Measurements from ENCODE around the gene GLT1D1.

DNA sequence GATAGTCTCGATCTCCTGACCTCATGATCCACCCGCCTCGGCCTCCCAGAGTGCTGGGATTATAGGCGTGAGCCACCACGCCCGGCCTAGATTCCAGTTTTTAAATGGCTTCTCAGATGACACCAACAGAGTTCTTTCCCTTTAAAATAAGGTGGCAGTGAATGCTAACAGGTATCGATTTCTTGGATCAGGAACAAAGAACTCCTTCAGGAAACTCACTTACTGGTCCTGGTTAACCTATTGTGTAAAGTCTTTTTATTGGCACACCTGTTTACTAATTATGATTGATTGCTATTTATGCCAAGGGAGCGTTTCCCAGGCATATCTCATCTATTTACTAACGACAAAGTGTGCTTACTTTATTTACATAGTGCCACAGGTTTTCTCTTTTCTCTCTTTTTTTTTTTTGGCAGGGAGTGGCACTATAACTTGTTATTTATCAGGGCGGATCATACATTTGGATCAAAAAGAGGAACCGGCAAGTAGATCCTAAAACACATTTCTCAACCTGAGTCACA is 89.7 kb downstream of the GLT1D1 start:
- TF ChIP-seq, protein P1, sequence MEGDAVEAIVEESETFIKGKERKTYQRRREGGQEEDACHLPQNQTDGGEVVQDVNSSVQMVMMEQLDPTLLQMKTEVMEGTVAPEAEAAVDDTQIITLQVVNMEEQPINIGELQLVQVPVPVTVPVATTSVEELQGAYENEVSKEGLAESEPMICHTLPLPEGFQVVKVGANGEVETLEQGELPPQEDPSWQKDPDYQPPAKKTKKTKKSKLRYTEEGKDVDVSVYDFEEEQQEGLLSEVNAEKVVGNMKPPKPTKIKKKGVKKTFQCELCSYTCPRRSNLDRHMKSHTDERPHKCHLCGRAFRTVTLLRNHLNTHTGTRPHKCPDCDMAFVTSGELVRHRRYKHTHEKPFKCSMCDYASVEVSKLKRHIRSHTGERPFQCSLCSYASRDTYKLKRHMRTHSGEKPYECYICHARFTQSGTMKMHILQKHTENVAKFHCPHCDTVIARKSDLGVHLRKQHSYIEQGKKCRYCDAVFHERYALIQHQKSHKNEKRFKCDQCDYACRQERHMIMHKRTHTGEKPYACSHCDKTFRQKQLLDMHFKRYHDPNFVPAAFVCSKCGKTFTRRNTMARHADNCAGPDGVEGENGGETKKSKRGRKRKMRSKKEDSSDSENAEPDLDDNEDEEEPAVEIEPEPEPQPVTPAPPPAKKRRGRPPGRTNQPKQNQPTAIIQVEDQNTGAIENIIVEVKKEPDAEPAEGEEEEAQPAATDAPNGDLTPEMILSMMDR (IDR thresholded peaks at IDR 0.05; ENCODE audit: low read length) = no peak
- no peak for TF ChIP-seq EZH2 (optimal IDR thresholded peaks at IDR 0.05; ENCODE audit: low read depth, low read length)

Measured in MM.1S (cell line).